Keratinocyte (primary cell): Measurements from ENCODE around the gene ZNF726. TPM values are rescaled to one million over a fixed set of nuclear protein-coding genes. Genes with fewer than 3 reads are reported as not detected.

Experiments
- DNase-seq: peaks from one replicate; pipeline ENCODE4 v3.0.0-alpha.2; 2011; ENCODE audit warnings: low read depth, missing footprints, low spot score
- FAIRE-seq: peaks from 2 replicates; lab custom pipeline; 2011; peaks lifted over from hg19 to GRCh38; lab: Jason Lieb, UNC
- H2AFZ ChIP-seq: 2 replicates; pipeline ENCODE4 v1.6.0; 2012; ENCODE audit warnings: low read length, control low read depth, inconsistent platforms; ENCODE audit not compliant: control insufficient read depth
- H3K27ac ChIP-seq: 2 replicates; pipeline ENCODE4 v1.5.1; 2011; ENCODE audit warnings: low read length; ENCODE audit not compliant: control insufficient read depth, insufficient read depth
- H3K27me3 ChIP-seq: 3 replicates; pipeline ENCODE4 v1.6.0; 2011; ENCODE audit warnings: low read length; ENCODE audit not compliant: control insufficient read depth, insufficient read depth; ENCODE audit errors: extremely low read depth
- H3K36me3 ChIP-seq, 2 experiments: 2 replicates in 1 of 2; 3 replicates in 1 of 2; pipeline ENCODE4 v1.5.1; 2011; ENCODE audit warnings: low read length in 2 of 2, mild to moderate bottlenecking in 1 of 2; ENCODE audit not compliant: control insufficient read depth in 2 of 2, insufficient read depth in 2 of 2; ENCODE audit errors: extremely low read depth in 1 of 2
- H3K4me1 ChIP-seq: 3 replicates; pipeline ENCODE4 v1.5.1; 2011; ENCODE audit warnings: low read length; ENCODE audit not compliant: control insufficient read depth, insufficient read depth; ENCODE audit errors: extremely low read depth
- H3K4me2 ChIP-seq: 3 replicates; pipeline ENCODE4 v1.6.0; 2011; ENCODE audit warnings: low read depth, low read length; ENCODE audit not compliant: control insufficient read depth, insufficient read depth; ENCODE audit errors: extremely low read depth
- H3K4me3 ChIP-seq, 3 experiments: fragments of 200-600 bp in 1 of 3; sonication (generic) in 1 of 3; 2 replicates in 2 of 3; 3 replicates in 1 of 3; pipeline ENCODE4 v1.5.1; 2011 to 2016; ENCODE audit warnings: low read length in 3 of 3, mild to moderate bottlenecking in 3 of 3, control low read depth in 2 of 3, inconsistent platforms in 1 of 3, low read depth in 1 of 3, mixed read lengths in 1 of 3, mixed run types in 1 of 3, moderate library complexity in 1 of 3; ENCODE audit not compliant: control insufficient read depth in 2 of 3, insufficient read depth in 2 of 3; ENCODE audit errors: extremely low read depth in 1 of 3
- H3K79me2 ChIP-seq: 2 replicates; pipeline ENCODE4 v1.6.0; 2012; ENCODE audit warnings: low read length; ENCODE audit not compliant: control insufficient read depth, insufficient read depth
- H3K9ac ChIP-seq: 3 replicates; pipeline ENCODE4 v1.6.0; 2011; ENCODE audit warnings: low read length; ENCODE audit not compliant: control insufficient read depth, insufficient read depth; ENCODE audit errors: extremely low read depth
- H3K9me1 ChIP-seq: 3 replicates; pipeline ENCODE4 v1.6.0; 2011; ENCODE audit warnings: low read length; ENCODE audit not compliant: control insufficient read depth, insufficient read depth; ENCODE audit errors: extremely low read depth
- H3K9me3 ChIP-seq: 2 replicates; pipeline ENCODE4 v1.5.1; 2012; ENCODE audit warnings: low read depth, low read length; ENCODE audit not compliant: control insufficient read depth
- H4K20me1 ChIP-seq: 3 replicates; pipeline ENCODE4 v1.6.0; 2011; ENCODE audit warnings: low read length; ENCODE audit not compliant: control insufficient read depth, insufficient read depth; ENCODE audit errors: extremely low read depth
- EZH2 ChIP-seq: IDR thresholded peaks from one replicate; pipeline ENCODE4 v1.6.1; 2012; ENCODE audit warnings: inconsistent platforms, mild to moderate bottlenecking, low read length, moderate library complexity
- dilution Hi-C: fragments of 300-500 bp; cut with MboI; formaldehyde crosslinking; loops from one replicate; pipeline ENCODE4 v1.7.0; 2020; ENCODE audit warnings: low sequenced_read_pairs; ENCODE audit not compliant: extremely low pct_ligation_motif_present
- polyA plus RNA-seq, 5 experiments: library from polyadenylated mRNA; depleted of rRNA in 3 of 5; stranded (reverse) in 3 of 5; stranded (forward) in 1 of 5; unstranded in 1 of 5; fragments of >200 nt; gene quantifications; 1 replicate in 1 of 5; 2 replicates in 3 of 5; 3 replicates in 1 of 5; pipeline versions ENCODE4 v1.2.1 to v1.2.3, GENCODE V29; 2011 to 2012; ENCODE audit warnings: missing spikeins in 2 of 5, low read depth in 1 of 5, low replicate concordance in 1 of 5
- TF ChIP-seq, protein P1 (sequence below), 3 experiments: IDR thresholded peaks in 1 of 3; conservative IDR thresholded peaks in 1 of 3; optimal IDR thresholded peaks in 1 of 3; 2 replicates in 2 of 3; 3 replicates in 1 of 3; pipeline versions ENCODE3 to v1.5.1; 2011; ENCODE audit warnings: low read length in 3 of 3, mild to moderate bottlenecking in 3 of 3, moderate library complexity in 2 of 3, control low read depth in 1 of 3, inconsistent platforms in 1 of 3; ENCODE audit not compliant: insufficient read depth in 2 of 3; ENCODE audit errors: extremely low read depth in 1 of 3

Gene ZNF726
- polyA plus RNA-seq, 1 donor (not counting 4 experiments of a cell fraction or from before 2014, with no cell fraction given), result 1.6 TPM

GRCh38 chr19:23949611-23950010 lies 34.9 kb downstream of the ZNF726 start:
- Histone ChIP-seq H3K36me3 (no peaks in the 10 kb centered on the region), H3K9ac (no peak overlapping the region), H3K9me3 (no peaks in the 10 kb centered on the region), H4K20me1 (no peaks in the 10 kb centered on the region), H3K4me3 (no peak overlapping the region), H3K4me1 (no peaks in the 10 kb centered on the region), H3K9me1 (no peaks in the 10 kb centered on the region), H2AFZ (no peak overlapping the region), H3K79me2 (no peaks in the 10 kb centered on the region), H3K27ac (no peak overlapping the region), H3K4me2 (no peak overlapping the region), H3K27me3 (no peaks in the 10 kb centered on the region)
- FAIRE-seq (no peak), DNase-seq (no peak)
- dilution Hi-C loops, result no loop called here
- TF ChIP-seq, protein P1, sequence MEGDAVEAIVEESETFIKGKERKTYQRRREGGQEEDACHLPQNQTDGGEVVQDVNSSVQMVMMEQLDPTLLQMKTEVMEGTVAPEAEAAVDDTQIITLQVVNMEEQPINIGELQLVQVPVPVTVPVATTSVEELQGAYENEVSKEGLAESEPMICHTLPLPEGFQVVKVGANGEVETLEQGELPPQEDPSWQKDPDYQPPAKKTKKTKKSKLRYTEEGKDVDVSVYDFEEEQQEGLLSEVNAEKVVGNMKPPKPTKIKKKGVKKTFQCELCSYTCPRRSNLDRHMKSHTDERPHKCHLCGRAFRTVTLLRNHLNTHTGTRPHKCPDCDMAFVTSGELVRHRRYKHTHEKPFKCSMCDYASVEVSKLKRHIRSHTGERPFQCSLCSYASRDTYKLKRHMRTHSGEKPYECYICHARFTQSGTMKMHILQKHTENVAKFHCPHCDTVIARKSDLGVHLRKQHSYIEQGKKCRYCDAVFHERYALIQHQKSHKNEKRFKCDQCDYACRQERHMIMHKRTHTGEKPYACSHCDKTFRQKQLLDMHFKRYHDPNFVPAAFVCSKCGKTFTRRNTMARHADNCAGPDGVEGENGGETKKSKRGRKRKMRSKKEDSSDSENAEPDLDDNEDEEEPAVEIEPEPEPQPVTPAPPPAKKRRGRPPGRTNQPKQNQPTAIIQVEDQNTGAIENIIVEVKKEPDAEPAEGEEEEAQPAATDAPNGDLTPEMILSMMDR (optimal IDR thresholded peaks at IDR 0.05 in 1 of 3, IDR thresholded peaks at IDR 0.05 in 1 of 3, conservative IDR thresholded peaks at IDR 0.05 in 1 of 3; ENCODE audit: extremely low read depth in 1 of 3, insufficient read depth in 2 of 3, low read length in 3 of 3), result no peak
- TF ChIP-seq EZH2, result no peak

GRCh38 chr19:23956051-23956450 lies 41.4 kb downstream of the ZNF726 start:
- Histone ChIP-seq H2AFZ (no peak overlapping the region), H3K4me3 (no peak overlapping the region), H4K20me1 (no peaks in the 10 kb centered on the region), H3K36me3 (no peaks in the 10 kb centered on the region), H3K79me2 (no peaks in the 10 kb centered on the region), H3K4me1 (no peaks in the 10 kb centered on the region), H3K9ac (no peak overlapping the region), H3K9me1 (no peaks in the 10 kb centered on the region), H3K27ac (no peak overlapping the region), H3K9me3 (peaks cover 10% of the 10 kb centered on the region), H3K27me3 (no peaks in the 10 kb centered on the region), H3K4me2 (no peak overlapping the region)
- FAIRE-seq, result no peak
- TF ChIP-seq, protein P1 (optimal IDR thresholded peaks at IDR 0.05 in 1 of 3, IDR thresholded peaks at IDR 0.05 in 1 of 3, conservative IDR thresholded peaks at IDR 0.05 in 1 of 3; ENCODE audit: extremely low read depth in 1 of 3, insufficient read depth in 2 of 3, low read length in 3 of 3), result no peak
- TF ChIP-seq EZH2, result no peak
- DNase-seq, result no peak
- dilution Hi-C loops, result no loop called here
